GM12892 (cell line): ENCODE data around the gene PFN3.

ENCODE experiments used
- DNase-seq: peaks from one replicate; pipeline ENCODE4 v3.0.0; 2011; ENCODE audit not compliant: insufficient read length
- FAIRE-seq: peaks from 2 replicates; lab custom pipeline; 2011; peaks lifted over from hg19 to GRCh38; lab: Jason Lieb, UNC
- POLR2A ChIP-seq: IDR thresholded peaks from 2 replicates; pipeline ENCODE4 v1.6.1; 2011; ENCODE audit warnings: low read depth, low read length, control low read depth
- POLR2AphosphoS5 ChIP-seq: IDR thresholded peaks from 2 replicates; pipeline ENCODE4 v1.6.1; 2011; ENCODE audit warnings: low read depth, low read length, control low read depth
- TAF1 ChIP-seq: IDR thresholded peaks from 2 replicates; pipeline ENCODE4 v1.6.1; 2011; ENCODE audit warnings: low read depth, mild to moderate bottlenecking, control low read depth, low read length, borderline replicate concordance

PFN3 gene

GRCh38 chr5:177374211-177374610, 26.2 kb downstream of the PFN3 start:
- FAIRE-seq = no peak
- DNase-seq = no peak
- no peak for TF ChIP-seq POLR2AphosphoS5
- TF ChIP-seq POLR2A = no peak
- no peak for TF ChIP-seq TAF1

GRCh38 chr5:177373806-177374205, 26.7 kb downstream of the PFN3 start:
- DNase-seq (no peak), FAIRE-seq (no peak)
- TF ChIP-seq POLR2A = no peak
- TF ChIP-seq POLR2AphosphoS5 = no peak
- TF ChIP-seq TAF1 = no peak

GRCh38 chr5:177372910-177373309, 27.6 kb downstream of the PFN3 start:
- no peak for DNase-seq
- no peak for TF ChIP-seq POLR2AphosphoS5
- no peak for TF ChIP-seq TAF1
- no peak for TF ChIP-seq POLR2A
- FAIRE-seq = no peak

- TF ChIP-seq POLR2A = no peak
- no peak for TF ChIP-seq TAF1
- TF ChIP-seq POLR2AphosphoS5 = no peak
- FAIRE-seq (no peak), DNase-seq (no peak)
Measured at GRCh38 chr5:177372034-177372896, 28.2 kb downstream of the PFN3 start.

- TF ChIP-seq TAF1 = no peak
- no peak for TF ChIP-seq POLR2AphosphoS5
- TF ChIP-seq POLR2A = no peak
- DNase-seq = no peak
- FAIRE-seq = no peak
Measured at GRCh38 chr5:177371120-177372033, 29.1 kb downstream of the PFN3 start.

- DNase-seq (no peak), FAIRE-seq (no peak)
- TF ChIP-seq POLR2AphosphoS5 (no peak), POLR2A (no peak), TAF1 (no peak)
Measured at GRCh38 chr5:177370488-177371119, 29.9 kb downstream of the PFN3 start.

- no peak for DNase-seq
- TF ChIP-seq TAF1 (no peak), POLR2A (no peak), POLR2AphosphoS5 (no peak)
- FAIRE-seq = peak; percentile 33
Measured at GRCh38 chr5:177369645-177370440, 30.6 kb downstream of the PFN3 start.

GRCh38 chr5:177368869-177369644, 31.4 kb downstream of the PFN3 start:
- FAIRE-seq = peak; percentile 75

GRCh38 chr5:177367981-177368868, 32.2 kb downstream of the PFN3 start:
- FAIRE-seq = no peak
- TF ChIP-seq TAF1 (no peak), POLR2A (no peak), POLR2AphosphoS5 (no peak)
- no peak for DNase-seq

More at GRCh38 chr5:177368869-177369644, 31.4 kb downstream of the PFN3 start:
- TF ChIP-seq TAF1 (no peak), POLR2AphosphoS5 (no peak), POLR2A (no peak)
- DNase-seq = no peak
